HG02763 (cell line): ENCODE measurements around the gene STIP1.

ENCODE experiments used
- ATAC-seq: cut with Tn5 transposase; IDR thresholded peaks from one replicate; pipeline ENCODE4 v1.9.1; 2021; ENCODE audit warnings: mild to moderate bottlenecking, moderate library complexity; ENCODE audit not compliant: unreplicated experiment

Gene STIP1

DNA sequence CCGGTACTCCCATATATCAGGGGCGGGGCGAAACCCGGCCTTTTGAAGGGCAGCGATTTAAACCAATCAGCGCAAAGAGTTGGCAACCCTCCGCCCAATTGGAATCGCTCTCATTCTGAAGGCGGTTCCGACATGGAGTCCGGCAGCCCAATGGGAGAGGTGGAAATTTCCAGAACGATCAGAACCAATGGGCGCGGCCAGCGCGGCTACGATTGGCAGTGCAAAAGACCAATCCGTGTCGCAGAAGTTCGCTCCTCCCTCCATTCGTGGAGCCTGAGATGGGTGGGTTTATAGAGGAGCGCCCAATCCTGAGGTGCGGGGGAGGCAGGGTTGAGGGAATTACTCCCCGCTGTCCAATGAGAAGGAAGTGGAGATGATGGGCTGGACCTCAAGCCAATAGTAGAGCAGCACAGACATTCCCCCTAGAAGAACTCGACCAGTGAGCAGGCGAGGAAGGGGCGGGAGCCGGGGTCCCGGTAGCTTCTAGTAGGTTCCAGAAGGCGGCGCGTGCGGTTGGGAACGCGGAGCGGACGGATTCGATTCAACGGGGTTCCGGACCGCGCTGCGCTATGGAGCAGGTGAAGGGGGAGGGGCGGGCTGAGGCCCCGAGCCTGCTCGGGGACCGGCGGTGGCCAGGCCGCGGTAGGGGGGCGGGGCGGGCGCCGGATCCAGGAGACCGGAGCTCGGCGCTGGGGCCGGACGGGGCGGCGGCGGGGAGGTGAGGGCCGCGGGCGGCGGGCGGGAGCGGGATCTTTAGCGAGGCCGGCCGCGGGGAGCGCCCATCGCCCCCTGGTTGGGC lies at the start of gene STIP1:
TSS of gene STIP1 (plus strand) at position 479 of the 799 bp plus-strand sequence. CDS start at position 570, 91 bp downstream.
- peak; percentile 88 for ATAC-seq

GRCh38 chr11:64136765-64137441 lies 49.1 kb upstream of the STIP1 start:
- no peak for ATAC-seq

DNA sequence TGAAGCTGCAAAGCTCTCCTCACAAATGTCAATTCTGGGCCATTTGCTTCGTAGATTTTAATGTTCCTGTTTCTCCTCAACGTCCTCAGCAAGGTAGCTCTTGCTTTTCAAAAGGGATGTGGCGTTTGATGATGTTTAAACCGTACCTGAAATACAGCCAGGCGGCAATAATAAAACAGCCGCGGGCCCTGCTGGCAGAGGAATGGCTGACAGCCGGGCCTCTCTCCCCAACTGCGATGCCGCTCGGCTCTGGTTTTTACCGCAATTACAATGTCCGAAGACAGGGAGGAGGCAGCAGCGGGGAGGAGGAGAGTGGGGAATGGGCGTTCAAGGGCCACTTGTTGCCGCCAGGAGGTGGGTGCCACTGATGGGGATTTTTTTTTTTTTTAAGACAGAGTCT lies 47.6 kb upstream of the STIP1 start:
- no peak for ATAC-seq

DNA sequence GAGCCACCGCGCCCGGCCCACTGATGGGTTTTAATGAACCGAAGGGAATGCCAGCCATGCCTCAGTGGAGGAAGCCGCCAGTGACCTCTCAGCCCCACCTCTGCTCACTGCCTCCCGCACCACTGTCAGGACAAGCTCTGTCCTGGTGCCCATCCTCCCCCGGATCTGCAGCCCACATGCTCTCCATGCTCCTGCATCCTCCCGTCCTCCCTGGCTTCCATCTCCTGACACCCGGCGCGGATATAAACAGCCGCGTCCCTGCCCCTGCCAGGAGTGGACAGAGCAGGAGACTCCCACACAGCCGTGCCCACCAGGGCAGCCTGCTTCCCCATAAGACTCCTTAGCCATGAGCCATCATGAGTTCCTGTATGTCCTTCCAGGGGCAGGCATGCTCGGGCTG lies 46.9 kb upstream of the STIP1 start:
- ATAC-seq, result no peak

- no peak for ATAC-seq
Measured at GRCh38 chr11:64140082-64140481, 45.9 kb upstream of the STIP1 start.

- ATAC-seq, result no peak
Measured at GRCh38 chr11:64141081-64141783, 44.7 kb upstream of the STIP1 start.

- no peak for ATAC-seq
Measured at GRCh38 chr11:64144587-64145472, 41.1 kb upstream of the STIP1 start.

- ATAC-seq, result no peak
Measured at GRCh38 chr11:64146036-64146955, 39.7 kb upstream of the STIP1 start.

DNA sequence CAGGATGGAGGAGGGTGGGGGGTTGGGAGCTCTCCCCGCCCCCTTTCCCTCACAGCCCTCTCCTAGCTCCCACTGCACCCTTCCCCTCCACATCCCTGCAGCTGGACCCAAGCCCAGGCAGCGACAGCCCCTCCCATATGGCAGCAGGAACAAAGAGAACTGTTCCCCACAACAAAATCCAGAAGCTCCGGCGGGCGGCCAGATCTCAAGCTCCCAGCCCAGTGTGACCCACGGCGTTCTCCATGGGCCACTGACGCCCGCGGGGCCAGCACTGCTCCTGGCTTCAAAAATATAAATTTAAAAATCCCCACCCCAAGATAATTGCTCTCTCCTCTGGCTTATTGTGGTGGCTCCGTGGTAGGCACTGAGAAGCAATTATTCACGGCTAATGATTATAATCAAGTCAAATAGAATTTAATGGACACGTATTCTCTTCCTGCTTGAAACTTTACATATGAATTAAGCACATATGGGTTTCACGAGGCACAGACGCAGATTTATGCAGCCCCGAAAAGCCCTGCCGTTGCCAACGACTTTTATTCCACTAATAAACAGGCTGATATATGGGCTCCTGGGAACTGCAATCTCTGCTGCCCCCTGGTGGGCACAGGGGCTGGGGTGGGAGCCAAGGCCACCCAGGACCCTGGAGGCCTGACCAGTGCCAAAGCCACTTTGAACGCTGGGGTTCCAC lies 37.6 kb upstream of the STIP1 start:
- no peak for ATAC-seq

DNA sequence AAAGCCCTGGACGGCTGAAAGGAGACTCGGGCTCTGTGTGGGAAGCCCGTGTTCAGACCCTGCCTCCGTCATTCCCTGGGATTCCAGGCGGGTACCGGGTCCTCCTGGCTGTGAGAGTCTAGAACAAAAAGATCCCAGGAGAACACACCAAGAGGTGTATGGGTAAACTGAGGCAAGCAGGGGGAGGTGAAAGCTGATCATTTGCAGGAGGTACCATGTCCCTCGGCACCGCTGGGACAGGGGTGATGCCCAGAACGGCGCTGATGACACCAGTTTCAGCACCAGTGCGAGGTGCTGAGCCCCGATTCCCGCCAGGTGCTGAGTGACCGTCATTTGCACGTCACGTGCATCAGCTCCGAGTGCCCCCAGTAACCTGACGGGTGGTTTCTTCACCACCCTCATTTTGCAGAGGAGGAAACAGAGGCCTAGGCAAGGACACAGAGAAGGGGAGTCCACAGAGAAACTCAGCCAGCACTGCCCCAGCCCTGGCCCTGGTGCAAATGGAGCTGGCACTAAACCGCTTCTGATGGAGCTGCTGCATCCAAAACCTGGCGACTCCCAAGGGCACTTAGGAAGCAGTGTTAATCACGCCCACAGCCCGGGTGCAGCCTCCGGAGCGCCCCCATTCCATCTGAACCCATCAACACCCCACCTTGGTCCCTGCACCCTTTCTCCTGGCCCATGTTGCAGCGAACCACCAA lies 36.9 kb upstream of the STIP1 start:
- no peak for ATAC-seq

DNA sequence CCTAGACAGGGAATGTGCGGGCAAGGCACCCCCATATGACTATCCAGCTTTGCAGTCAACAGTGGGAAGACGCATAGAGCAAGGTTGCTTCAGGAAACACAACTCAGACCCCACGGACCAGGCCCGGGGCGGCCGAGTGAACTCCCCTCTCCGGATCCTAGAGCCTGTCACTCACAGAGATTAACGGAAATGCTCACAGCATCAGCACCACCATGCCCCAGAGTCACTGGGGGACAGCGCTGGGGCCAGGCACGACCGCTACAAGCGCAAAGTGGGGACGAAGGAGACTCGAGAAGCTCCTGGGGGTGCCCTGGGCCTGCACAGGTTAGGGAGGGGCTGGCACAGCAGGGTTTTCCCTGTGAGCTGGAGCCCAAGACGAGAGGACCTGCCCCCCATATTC lies 35.9 kb upstream of the STIP1 start:
- no peak for ATAC-seq

- no peak for ATAC-seq
Measured at GRCh38 chr11:64150481-64151239, 35.3 kb upstream of the STIP1 start.

- ATAC-seq, result no peak
Measured at GRCh38 chr11:64151337-64151736, 34.6 kb upstream of the STIP1 start.

- no peak for ATAC-seq
Measured at GRCh38 chr11:64152841-64153691, 32.9 kb upstream of the STIP1 start.

DNA sequence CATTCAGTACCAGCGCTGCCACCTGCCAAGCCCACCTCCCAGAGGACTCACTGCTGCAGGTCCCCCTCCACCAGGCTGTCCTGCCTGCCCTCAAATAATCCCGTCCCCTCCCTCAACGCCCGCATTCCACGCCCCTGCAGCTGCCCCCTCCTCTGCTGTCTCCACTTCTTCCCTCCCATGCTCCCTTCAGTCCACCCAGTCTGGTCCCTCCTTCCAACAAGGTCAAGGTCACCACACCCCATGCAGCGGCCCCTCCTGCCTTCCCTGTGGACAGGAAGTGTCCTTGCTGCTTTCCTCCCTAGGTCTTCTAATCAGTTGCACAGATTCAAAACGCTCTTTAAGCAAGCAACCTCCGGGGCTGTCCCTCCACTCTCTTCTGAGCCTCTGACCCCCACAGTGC lies 32.2 kb upstream of the STIP1 start:
- ATAC-seq, result no peak

DNA sequence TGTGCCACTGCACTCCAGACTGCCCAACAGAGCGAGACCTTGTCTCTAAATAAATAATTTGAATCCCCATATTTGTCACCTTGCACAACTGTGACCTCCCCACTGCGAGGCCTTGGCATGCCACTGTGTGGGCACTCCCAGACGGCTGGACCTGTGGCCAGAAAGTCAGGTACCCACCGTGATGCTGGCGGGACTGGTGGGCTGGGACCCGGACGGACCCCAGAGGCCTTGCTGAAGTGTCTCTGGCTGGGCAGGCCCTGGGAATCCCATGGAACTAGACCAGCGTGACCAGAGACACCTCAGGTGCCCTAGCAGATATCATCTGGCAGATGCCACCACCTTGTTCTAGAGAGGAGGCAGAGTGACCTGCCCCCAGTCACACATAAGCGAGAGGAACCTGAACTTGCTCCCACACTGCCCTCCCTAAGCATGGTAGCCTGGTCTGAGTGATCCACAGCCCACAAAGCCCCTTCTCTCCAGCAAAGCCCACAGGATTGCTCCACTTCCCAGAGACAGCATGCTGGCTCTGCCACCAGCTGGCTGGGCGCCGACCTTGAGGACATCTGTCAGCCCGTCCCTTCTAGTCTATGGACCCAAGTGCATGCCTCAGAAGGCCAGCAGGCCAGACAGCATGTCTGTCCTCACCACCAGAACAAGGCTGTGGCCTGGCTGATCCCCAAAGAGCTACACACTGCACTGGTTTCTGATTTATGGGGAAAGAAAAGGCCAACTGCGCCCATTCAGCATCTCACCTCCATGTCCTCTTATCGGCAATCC lies 29.5 kb upstream of the STIP1 start:
- no peak for ATAC-seq
